Muscle layer of colon (tissue), 2 donors: ENCODE measurements around the gene CCDC57.
"Not testable (repeated sequence)": the region's sequence is repeated elsewhere in the genome, so short reads cannot be mapped to it uniquely, and the experiment has no call there.

ENCODE experiments used
- H3K27ac ChIP-seq: one replicate; pipeline ENCODE4 v1.7.0; 2013; ENCODE audit warnings: low read depth, mild to moderate bottlenecking, low read length, moderate library complexity
- H3K27me3 ChIP-seq, 2 donors: one replicate each; pipeline ENCODE4 v1.7.0; 2013; ENCODE audit warnings: low read length in 2 of 2, mild to moderate bottlenecking in 2 of 2; ENCODE audit not compliant: insufficient read depth in 2 of 2, control insufficient read depth in 1 of 2
- H3K36me3 ChIP-seq: one replicate; pipeline ENCODE4 v1.7.0; 2013; ENCODE audit warnings: mild to moderate bottlenecking, low read length; ENCODE audit not compliant: insufficient read depth
- H3K4me1 ChIP-seq: one replicate; pipeline ENCODE4 v1.7.0; 2013; ENCODE audit warnings: mild to moderate bottlenecking, low read length; ENCODE audit not compliant: insufficient read depth
- H3K4me3 ChIP-seq, 2 donors: one replicate each; pipeline ENCODE4 v1.7.0; 2013; ENCODE audit warnings: low read length in 2 of 2, low read depth in 1 of 2, mild to moderate bottlenecking in 1 of 2, moderate library complexity in 1 of 2
- H3K9ac ChIP-seq: one replicate; pipeline ENCODE4 v1.7.0; 2013; ENCODE audit warnings: low read length
- H3K9me3 ChIP-seq: one replicate; pipeline ENCODE4 v1.7.0; 2013; ENCODE audit warnings: mild to moderate bottlenecking, low read length
- donor health status: abdominal sarcoma.
- donor health status: Adenocarcinoma of cecum.

The CCDC57 gene

GRCh38 chr17:82212331-82213250, at the start of gene CCDC57:
CCDC57 (minus strand) TSS chr17:82212842; CDS start chr17:82201944, 10,898 bp downstream.
- Histone ChIP-seq H3K4me3 (peak within 1 kb of the TSS; percentile 80 to 87), H3K4me1 (peaks cover 11% of the 10 kb centered on the region), H3K27me3 (no peaks in the 10 kb centered on the region), H3K36me3 (no peaks in the 10 kb centered on the region), H3K9me3 (no peaks in the 10 kb centered on the region), H3K9ac (no peak within 1 kb of the TSS), H3K27ac (peak within 1 kb of the TSS; percentile 91)

DNA sequence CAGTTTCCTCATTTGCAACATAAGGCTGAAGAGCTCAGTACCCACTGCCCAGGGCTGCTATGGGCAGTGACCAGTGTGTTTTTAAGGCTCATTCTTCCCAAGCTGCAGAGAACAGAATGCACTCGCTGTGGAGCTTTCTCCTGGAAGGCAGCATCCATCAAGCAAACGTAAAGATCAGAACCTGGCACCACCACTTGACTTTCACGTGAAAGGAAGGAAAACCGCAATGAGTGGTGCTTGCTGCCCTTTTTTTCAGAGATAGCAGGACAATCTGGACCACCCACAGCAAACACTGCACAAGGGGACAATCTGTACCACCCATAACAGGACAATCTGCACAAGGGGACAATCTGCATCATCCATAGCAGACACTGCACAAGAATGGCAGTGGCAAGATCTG, 49.7 kb upstream of the CCDC57 start:
- Histone ChIP-seq H3K27ac (no peak overlapping the region), H3K36me3 (peaks cover 77% of the 10 kb centered on the region), H3K9ac (no peak overlapping the region), H3K9me3 (no peaks in the 10 kb centered on the region), H3K27me3 (no peaks in the 10 kb centered on the region), H3K4me1 (peaks cover 18% of the 10 kb centered on the region), H3K4me3 (no peak overlapping the region)

GRCh38 chr17:82259972-82260961, 47.6 kb upstream of the CCDC57 start:
- H3K27ac ChIP-seq, H3K9ac ChIP-seq, H3K27me3 ChIP-seq, H3K4me3 ChIP-seq, H3K4me1 ChIP-seq, H3K9me3 ChIP-seq: not testable (repeated sequence)
- H3K36me3 ChIP-seq, result peaks cover 79% of the 10 kb centered on the region

DNA sequence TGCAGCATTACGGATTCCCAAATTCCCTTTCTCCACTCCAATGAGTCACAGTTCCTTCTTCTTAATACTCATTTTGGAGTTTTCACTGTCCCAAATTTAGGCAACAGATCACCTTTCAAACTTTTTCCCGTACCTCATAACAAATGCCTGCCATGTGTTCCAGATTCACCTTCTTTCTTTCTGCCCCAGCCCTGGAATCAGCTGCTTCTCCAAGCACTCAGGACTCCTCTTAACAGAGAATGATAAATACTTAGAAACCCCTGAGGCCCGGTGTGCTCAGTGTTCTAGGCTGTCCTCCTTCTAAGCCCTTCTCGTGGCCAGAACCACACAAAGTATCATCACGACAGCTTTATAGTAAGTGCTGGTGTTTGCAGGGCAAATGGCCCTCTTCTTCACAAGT, 45.9 kb upstream of the CCDC57 start:
- Histone ChIP-seq H3K9me3 (no peaks in the 10 kb centered on the region), H3K9ac (no peak overlapping the region), H3K36me3 (peaks cover 68% of the 10 kb centered on the region), H3K27me3 (no peaks in the 10 kb centered on the region), H3K4me1 (no peaks in the 10 kb centered on the region), H3K4me3 (no peak overlapping the region), H3K27ac (no peak overlapping the region)

GRCh38 chr17:82257473-82257872, 44.8 kb upstream of the CCDC57 start:
- Histone ChIP-seq H3K4me3 (no peak overlapping the region), H3K27ac (no peak overlapping the region), H3K4me1 (no peaks in the 10 kb centered on the region), H3K27me3 (no peaks in the 10 kb centered on the region), H3K36me3 (peaks cover 70% of the 10 kb centered on the region), H3K9me3 (no peaks in the 10 kb centered on the region), H3K9ac (no peak overlapping the region)

- H3K9me3 ChIP-seq, result no peaks in the 10 kb centered on the region
- no peak overlapping the region for H3K4me3 ChIP-seq
- no peak overlapping the region for H3K27ac ChIP-seq
- no peaks in the 10 kb centered on the region for H3K27me3 ChIP-seq
- no peak overlapping the region for H3K9ac ChIP-seq
- peaks cover 71% of the 10 kb centered on the region for H3K36me3 ChIP-seq
- H3K4me1 ChIP-seq, result no peaks in the 10 kb centered on the region
These were observed 43.7 kb upstream of the CCDC57 start for GRCh38 chr17:82256242-82256885.

DNA sequence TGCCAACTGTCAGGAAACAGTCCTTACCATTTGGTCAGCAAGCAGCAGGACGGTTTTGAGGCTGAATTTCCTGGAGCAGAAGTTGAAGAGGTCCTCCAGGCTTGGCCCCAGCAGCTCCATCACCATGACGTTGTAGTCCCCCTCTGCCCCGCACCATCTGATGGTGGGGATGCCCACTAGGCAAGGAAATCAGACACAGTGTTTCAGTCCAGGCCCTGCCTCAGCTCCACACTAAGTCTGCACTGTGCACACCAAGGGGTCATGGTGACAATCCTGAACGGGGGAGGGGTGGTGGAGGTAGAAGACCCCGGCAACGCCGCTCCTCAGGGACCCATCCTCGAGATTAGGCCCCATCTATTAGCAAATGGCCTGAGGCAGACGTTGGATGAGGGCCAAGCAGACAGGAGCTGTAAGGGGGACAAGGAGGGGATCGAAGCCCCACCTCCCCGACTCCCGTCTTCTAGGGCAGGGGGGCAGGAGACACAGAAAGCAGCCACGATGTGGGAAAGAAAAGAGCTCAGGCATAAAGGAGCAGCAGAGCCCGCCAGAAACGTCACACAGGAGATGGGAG, 42.8 kb upstream of the CCDC57 start:
- Histone ChIP-seq H3K36me3 (peaks cover 72% of the 10 kb centered on the region), H3K4me3 (no peak overlapping the region), H3K4me1 (no peaks in the 10 kb centered on the region), H3K9ac (no peak overlapping the region), H3K9me3 (no peaks in the 10 kb centered on the region), H3K27ac (no peak overlapping the region), H3K27me3 (no peaks in the 10 kb centered on the region)

DNA sequence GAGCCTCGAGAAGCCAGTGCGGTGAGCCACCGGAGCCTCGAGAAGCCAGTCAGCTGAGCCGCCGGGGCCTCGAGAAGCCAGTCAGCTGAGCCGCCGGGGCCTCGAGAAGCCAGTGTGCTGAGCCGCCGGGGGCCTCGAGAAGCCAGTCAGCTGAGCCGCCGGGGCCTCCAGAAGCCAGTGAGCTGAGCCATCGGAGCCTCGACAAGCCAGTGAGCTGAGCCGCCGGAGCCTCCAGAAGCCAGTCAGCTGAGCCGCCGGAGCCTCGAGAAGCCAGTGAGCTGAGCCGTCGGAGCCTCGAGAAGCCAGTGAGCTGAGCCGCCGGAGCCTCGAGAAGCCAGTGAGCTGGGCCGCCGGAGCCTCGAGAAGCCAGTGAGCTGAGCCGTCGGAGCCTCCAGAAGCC, 42.1 kb upstream of the CCDC57 start:
- not testable (repeated sequence) for H3K4me3 ChIP-seq
- peaks cover 73% of the 10 kb centered on the region for H3K36me3 ChIP-seq

GRCh38 chr17:82254096-82254495, 41.5 kb upstream of the CCDC57 start:
- not testable (repeated sequence) for H3K27ac ChIP-seq, H3K4me3 ChIP-seq, H3K4me1 ChIP-seq, H3K9ac ChIP-seq, H3K27me3 ChIP-seq, H3K9me3 ChIP-seq
- H3K36me3 ChIP-seq, result peaks cover 73% of the 10 kb centered on the region

More for the DNA sequence above, 42.1 kb upstream of the CCDC57 start:
- not testable (repeated sequence) for H3K9ac ChIP-seq, H3K27ac ChIP-seq, H3K4me1 ChIP-seq, H3K9me3 ChIP-seq, H3K27me3 ChIP-seq

DNA sequence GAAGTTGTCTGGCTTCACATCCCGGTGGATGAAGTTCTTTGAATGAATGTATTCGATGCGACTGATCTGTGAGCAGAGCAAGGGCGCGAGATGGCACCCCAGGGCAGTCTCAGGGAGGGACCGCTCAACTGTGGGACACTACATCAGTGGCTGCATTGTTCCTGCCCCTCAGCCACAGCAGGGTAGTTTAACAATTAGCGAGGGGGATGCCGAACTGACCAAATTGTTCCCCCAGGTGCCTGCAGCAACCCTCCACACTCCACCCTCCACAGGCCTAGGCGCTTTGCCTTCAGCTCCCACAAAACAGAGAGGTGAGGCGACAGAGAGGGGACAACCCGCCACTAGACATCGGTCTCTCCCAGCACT, 40.5 kb upstream of the CCDC57 start:
- Histone ChIP-seq H3K27me3 (no peaks in the 10 kb centered on the region), H3K36me3 (peaks cover 74% of the 10 kb centered on the region)

More for the DNA sequence above, 40.5 kb upstream of the CCDC57 start:
- Histone ChIP-seq H3K9ac (no peak overlapping the region), H3K4me3 (no peak overlapping the region), H3K27ac (no peak overlapping the region), H3K4me1 (peaks cover 2% of the 10 kb centered on the region), H3K9me3 (no peaks in the 10 kb centered on the region)
